Measurements from ENCODE around the gene LRRC41.
"Not testable (repeated sequence)": the region's sequence is repeated elsewhere in the genome, so short reads cannot be mapped to it uniquely, and the experiment has no call there.

DNA sequence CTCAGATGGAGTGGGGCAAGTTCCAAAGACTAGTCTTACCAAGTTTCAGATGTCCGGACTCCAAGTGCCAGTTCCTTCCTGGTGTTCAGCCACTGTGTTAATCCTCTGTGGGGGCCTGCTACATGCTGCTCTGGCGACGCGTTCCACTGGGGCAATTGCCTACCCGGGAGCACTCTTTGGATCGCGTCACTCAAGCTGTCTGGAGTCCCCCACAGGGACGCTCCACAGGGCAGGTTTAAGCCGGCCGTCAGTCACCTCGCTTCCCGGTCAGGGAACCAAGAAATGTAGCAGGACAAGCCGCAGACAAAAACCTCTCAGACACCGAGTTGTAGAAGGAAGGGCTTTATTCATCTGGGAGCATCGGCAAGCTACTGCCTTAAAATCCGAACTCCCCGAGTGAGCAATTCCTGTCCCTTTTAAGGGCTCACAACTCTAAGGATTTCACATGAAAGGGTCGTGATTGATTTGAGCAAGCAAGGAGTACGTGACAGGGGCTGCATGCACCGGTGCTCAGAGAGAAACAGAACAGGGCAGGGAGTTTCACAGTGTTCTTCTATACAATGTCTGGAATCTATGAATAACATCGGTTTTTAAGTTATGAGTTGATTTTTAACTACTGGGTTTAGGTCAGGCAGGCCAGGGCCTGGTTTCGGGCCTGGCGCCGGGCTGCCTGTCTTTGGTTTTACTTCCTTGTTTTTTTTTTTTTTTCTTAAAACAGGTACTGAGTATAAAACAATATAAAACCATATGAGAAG is 28.5 kb upstream of the LRRC41 start:
- TF ChIP-seq EZH2 (IDR thresholded peaks at IDR 0.05; ENCODE audit: insufficient read depth, poor library complexity, severe bottlenecking); EZH2phosphoT487 (IDR thresholded peaks at IDR 0.05; ENCODE audit: insufficient read depth, low read depth): not testable (repeated sequence)

Measured in GM23248 (cell line).